ENCODE results near the gene TIFAB. TPM values are rescaled to one million over a fixed set of nuclear protein-coding genes. Genes with fewer than 3 reads are reported as not detected.

The TIFAB gene
- total RNA-seq, 2 donors from 2014 or later, result not detected

DNA sequence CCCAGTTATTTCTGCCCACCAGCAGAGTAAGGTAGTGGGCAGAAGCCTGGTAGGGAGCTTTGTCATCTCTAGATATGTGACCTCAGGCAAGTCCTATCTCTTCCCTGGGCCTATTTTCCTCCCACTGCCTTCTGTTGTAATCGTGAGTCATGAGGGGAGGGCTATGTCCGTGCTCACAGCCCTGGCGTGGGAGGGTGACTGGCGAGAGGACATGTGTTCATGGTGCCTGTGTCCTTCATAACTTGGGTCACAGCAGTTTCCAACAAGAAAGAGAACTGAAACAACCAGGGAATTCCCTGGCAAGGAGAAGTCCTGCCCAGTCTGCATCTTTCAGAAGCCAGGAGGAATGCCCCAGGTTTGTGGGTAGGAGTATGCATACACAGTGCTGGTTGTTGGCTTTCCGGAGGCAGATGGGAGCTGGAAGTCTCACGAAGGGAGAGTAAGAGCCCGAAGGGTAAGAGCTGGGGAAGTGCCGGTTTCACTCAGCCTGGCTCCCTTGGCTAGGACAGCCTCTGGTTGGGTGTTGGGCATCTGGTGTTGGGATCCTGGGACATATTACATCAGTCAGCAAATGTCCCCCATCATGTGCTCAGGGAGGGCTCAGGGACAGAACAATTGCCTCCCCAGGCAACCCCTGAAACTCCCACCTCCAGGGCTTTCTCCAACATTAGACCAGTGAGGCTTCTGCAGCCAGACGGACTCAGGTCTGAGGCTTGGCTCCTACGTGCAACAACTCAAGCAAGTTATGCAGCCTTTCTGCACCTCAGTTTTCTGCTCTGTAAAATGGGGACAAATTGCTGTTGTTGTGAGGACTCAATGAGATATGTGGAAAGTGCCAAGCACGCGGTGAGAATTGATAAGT is 4.3 kb upstream of the TIFAB start:
- 83% methylated on average over 12 of the region's 12 CpGs for WGBS
- Histone ChIP-seq H3K27me3 (replicated peaks; ENCODE audit: insufficient read depth) (peaks cover 2% of the 10 kb centered on the region), H3K4me3 (no peak overlapping the region), H3K36me3 (no peaks in the 10 kb centered on the region), H3K9me3 (no peaks in the 10 kb centered on the region), H3K4me1 (replicated peaks) (no peaks in the 10 kb centered on the region), H3K27ac (no peak overlapping the region)
- DNase-seq (ENCODE audit: low spot score), result no peak
- no peak for TF ChIP-seq POLR2AphosphoS5 (IDR thresholded peaks at IDR 0.05)
- TF ChIP-seq, protein P1, sequence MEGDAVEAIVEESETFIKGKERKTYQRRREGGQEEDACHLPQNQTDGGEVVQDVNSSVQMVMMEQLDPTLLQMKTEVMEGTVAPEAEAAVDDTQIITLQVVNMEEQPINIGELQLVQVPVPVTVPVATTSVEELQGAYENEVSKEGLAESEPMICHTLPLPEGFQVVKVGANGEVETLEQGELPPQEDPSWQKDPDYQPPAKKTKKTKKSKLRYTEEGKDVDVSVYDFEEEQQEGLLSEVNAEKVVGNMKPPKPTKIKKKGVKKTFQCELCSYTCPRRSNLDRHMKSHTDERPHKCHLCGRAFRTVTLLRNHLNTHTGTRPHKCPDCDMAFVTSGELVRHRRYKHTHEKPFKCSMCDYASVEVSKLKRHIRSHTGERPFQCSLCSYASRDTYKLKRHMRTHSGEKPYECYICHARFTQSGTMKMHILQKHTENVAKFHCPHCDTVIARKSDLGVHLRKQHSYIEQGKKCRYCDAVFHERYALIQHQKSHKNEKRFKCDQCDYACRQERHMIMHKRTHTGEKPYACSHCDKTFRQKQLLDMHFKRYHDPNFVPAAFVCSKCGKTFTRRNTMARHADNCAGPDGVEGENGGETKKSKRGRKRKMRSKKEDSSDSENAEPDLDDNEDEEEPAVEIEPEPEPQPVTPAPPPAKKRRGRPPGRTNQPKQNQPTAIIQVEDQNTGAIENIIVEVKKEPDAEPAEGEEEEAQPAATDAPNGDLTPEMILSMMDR (IDR thresholded peaks at IDR 0.05), result no peak
- TF ChIP-seq POLR2A (IDR thresholded peaks at IDR 0.05), result no peak
- intact Hi-C loops (cut with DNase I), result no loop called here

DNA sequence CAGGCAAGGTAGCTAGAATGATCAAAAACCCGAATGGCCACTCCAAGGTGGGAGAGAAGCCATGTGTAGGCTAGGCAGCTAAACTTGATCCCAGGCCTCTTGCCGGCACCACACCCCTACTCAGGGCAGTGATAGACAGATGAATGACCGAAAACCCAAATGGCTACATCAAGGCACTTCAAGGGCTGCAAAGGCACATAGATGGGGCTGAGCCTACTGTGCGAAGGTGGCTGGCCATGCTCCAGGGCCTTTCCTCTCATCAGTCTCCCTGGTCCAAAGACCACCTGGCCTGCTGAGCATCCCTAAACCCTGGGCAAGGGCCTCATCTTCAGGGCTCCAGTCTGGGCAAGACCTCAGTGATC is 3.7 kb upstream of the TIFAB start:
- TF ChIP-seq POLR2A (IDR thresholded peaks at IDR 0.05) (no peak), POLR2AphosphoS5 (IDR thresholded peaks at IDR 0.05) (no peak)
- TF ChIP-seq, protein P1 (IDR thresholded peaks at IDR 0.05), result no peak
- H3K9me3 ChIP-seq, result no peaks in the 10 kb centered on the region
- no peaks in the 10 kb centered on the region for H3K4me1 ChIP-seq (replicated peaks)
- H3K27me3 ChIP-seq (replicated peaks; ENCODE audit: insufficient read depth), result peaks cover 2% of the 10 kb centered on the region
- no peak overlapping the region for H3K27ac ChIP-seq
- no peak for DNase-seq (ENCODE audit: low spot score)
- intact Hi-C loops (cut with DNase I), result no loop called here
- no peak overlapping the region for H3K4me3 ChIP-seq
- WGBS, result 93% methylated on average over 4 of the region's 4 CpGs
- no peaks in the 10 kb centered on the region for H3K36me3 ChIP-seq

DNA sequence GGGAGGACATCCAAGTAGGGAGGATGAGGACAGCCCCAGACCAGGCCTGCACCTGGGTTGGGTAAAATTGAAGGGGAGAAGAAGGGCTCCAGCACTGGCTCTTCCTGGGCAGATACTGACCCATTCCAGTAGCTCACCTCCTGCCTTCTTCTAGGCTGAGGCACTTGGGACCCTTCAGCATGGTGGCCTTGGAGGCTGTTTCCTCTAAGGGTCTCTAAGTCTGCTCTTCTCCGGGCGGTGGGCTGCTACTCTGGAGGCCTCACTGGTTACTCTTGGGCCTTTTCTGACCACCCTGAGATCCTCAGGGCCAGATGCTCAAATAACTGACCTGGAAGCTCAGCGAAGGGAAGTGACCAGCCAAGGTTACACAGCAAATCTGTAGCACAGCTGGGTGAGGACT is 2.8 kb upstream of the TIFAB start:
- H3K27ac ChIP-seq, result no peak overlapping the region
- intact Hi-C loops (cut with DNase I), result no loop called here
- H3K4me3 ChIP-seq, result no peak overlapping the region
- H3K36me3 ChIP-seq, result no peaks in the 10 kb centered on the region
- TF ChIP-seq POLR2AphosphoS5 (IDR thresholded peaks at IDR 0.05) (no peak), POLR2A (IDR thresholded peaks at IDR 0.05) (no peak)
- TF ChIP-seq, protein P1 (IDR thresholded peaks at IDR 0.05), result no peak
- peaks cover 2% of the 10 kb centered on the region for H3K27me3 ChIP-seq (replicated peaks; ENCODE audit: insufficient read depth)
- DNase-seq (ENCODE audit: low spot score), result no peak
- H3K4me1 ChIP-seq (replicated peaks), result no peaks in the 10 kb centered on the region
- H3K9me3 ChIP-seq, result no peaks in the 10 kb centered on the region
- 97% methylated on average over 3 of the region's 3 CpGs for WGBS

DNA sequence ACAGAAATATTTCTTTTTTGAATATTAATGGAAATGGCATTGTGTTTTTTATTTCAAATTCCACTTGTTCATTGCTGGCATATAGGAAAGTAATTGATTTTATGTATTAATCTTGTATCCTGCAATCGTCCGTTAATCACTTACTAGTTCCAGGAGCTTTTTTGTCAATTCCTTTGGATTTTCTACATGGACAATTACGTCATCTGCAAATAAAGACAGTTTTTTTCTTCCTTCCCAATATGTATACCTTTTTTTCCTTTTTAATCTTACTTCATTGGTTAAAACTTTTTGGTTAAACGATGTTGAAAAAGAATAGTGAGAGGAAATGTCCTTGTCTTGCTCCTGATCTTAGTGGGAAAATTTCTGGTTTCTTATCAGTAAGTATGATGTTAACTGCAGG is 1.5 kb upstream of the TIFAB start:
- no peak for DNase-seq (ENCODE audit: low spot score)
- H3K27ac ChIP-seq, result no peak overlapping the region
- WGBS, result 88% methylated on average over 4 of the region's 4 CpGs
- no peaks in the 10 kb centered on the region for H3K4me1 ChIP-seq (replicated peaks)
- TF ChIP-seq POLR2AphosphoS5 (IDR thresholded peaks at IDR 0.05) (no peak), POLR2A (IDR thresholded peaks at IDR 0.05) (no peak)
- H3K9me3 ChIP-seq, result no peaks in the 10 kb centered on the region
- no peak overlapping the region for H3K4me3 ChIP-seq
- H3K27me3 ChIP-seq (replicated peaks; ENCODE audit: insufficient read depth), result peaks cover 2% of the 10 kb centered on the region
- H3K36me3 ChIP-seq, result no peaks in the 10 kb centered on the region
- intact Hi-C loops (cut with DNase I), result no loop called here

DNA sequence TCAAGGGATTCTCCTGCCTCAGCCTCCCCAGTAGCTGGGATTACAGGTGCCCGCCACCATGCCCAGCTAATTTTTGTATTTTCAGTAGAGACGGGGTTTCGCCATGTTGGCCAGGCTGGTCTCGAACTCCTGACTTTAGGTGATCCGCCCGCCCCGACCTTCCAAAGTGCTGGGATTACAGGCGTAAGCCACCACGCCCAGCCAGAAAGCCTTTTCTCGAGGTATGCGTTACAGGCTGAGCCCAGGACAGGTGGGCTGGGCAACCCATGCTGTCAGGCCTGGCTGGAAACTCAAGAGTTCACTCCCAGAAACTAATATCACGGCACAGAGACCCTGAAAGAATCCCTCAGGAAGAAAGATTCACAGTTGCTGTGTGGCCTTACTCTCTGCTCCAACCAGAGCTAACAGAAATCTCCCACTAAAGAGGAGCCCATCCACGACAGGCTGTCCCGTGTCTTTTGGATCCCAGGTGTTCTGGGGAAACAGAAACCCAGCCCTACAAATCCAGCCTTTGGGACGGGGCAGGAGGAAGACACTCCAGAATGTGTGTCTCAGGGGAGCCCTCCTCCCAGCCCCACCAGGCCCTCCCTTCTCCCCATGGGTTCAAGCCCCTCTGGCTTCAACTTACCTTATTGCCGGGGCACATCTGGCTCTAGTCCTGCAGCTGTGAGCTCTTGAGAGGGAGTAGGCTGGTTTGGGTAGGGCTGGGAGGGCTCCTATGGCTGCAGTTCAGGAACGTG is 400 bp downstream of the TIFAB start:
- TF ChIP-seq, protein P1 (IDR thresholded peaks at IDR 0.05), result no peak

More for the DNA sequence above, 400 bp downstream of the TIFAB start:
- Histone ChIP-seq H3K36me3 (no peaks in the 10 kb centered on the region), H3K27ac (no peak overlapping the region), H3K27me3 (replicated peaks; ENCODE audit: insufficient read depth) (no peaks in the 10 kb centered on the region), H3K9me3 (no peaks in the 10 kb centered on the region), H3K4me3 (no peak overlapping the region), H3K4me1 (replicated peaks) (no peaks in the 10 kb centered on the region)
- intact Hi-C loops (cut with DNase I), result no loop called here
- DNase-seq (ENCODE audit: low spot score), result no peak
- 88% methylated on average over 17 of the region's 17 CpGs for WGBS
